ENCODE results near the gene MAP3K12.

DNA sequence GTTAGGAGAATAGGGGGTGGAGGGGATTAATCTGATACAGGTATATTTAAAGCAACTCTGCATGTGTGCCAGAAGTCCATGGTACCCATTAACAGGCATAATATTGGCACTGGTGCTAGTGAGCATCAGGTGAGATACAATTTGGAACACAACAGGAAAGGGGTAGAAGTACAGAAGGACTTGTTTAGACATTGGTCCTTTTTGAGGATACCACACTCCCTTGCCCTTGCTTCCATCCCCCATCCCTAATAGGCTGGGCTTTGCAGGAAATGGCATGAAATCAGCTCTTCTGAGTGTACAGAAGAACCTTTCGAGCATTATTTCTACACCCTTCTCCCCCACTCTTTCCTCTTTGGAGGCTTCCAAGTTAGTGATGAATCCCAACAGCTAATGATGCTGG lies 31.0 kb downstream of the MAP3K12 start:
- no peak for TF ChIP-seq POLR2A (IDR thresholded peaks at IDR 0.05)
- TF ChIP-seq, protein P1, sequence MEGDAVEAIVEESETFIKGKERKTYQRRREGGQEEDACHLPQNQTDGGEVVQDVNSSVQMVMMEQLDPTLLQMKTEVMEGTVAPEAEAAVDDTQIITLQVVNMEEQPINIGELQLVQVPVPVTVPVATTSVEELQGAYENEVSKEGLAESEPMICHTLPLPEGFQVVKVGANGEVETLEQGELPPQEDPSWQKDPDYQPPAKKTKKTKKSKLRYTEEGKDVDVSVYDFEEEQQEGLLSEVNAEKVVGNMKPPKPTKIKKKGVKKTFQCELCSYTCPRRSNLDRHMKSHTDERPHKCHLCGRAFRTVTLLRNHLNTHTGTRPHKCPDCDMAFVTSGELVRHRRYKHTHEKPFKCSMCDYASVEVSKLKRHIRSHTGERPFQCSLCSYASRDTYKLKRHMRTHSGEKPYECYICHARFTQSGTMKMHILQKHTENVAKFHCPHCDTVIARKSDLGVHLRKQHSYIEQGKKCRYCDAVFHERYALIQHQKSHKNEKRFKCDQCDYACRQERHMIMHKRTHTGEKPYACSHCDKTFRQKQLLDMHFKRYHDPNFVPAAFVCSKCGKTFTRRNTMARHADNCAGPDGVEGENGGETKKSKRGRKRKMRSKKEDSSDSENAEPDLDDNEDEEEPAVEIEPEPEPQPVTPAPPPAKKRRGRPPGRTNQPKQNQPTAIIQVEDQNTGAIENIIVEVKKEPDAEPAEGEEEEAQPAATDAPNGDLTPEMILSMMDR (IDR thresholded peaks at IDR 0.05) = no peak
